K562 (cell line): ENCODE data around the gene CLIP1. TPM values are rescaled to one million over a fixed set of nuclear protein-coding genes. Genes with fewer than 3 reads are reported as not detected.

ENCODE experiments used
- ATF6 ChIP-seq: sonication (generic); formaldehyde crosslinking; IDR thresholded peaks from 2 replicates; pipeline ENCODE4 v1.4.0; 2020; ENCODE audit warnings: mild to moderate bottlenecking, missing genetic modification reagents
- CBFB ChIP-seq: sonication (generic); formaldehyde crosslinking; IDR thresholded peaks from 2 replicates; pipeline ENCODE4 v1.4.0; 2020; ENCODE audit warnings: mild to moderate bottlenecking, missing genetic modification reagents
- CLOCK ChIP-seq: fragments of 250-450 bp; sonication (Bioruptor Pico); IDR thresholded peaks from 2 replicates; pipeline ENCODE4 v1.4.0; 2020; ENCODE audit warnings: mild to moderate bottlenecking, moderate library complexity, borderline replicate concordance
- NR0B1 ChIP-seq: fragments of 450-650 bp; IDR thresholded peaks from one replicate; pipeline ENCODE4 v1.6.1; 2018; ENCODE audit warnings: mild to moderate bottlenecking, moderate library complexity; ENCODE audit not compliant: partially characterized antibody
- RBM15 ChIP-seq: fragments of 200-400 bp; formaldehyde crosslinking; IDR thresholded peaks from 2 replicates; pipeline ENCODE4 v1.6.1; 2018; ENCODE audit warnings: mild to moderate bottlenecking, low read length, moderate library complexity; ENCODE audit not compliant: insufficient read depth
- TAF7 ChIP-seq: fragments of 450-650 bp; IDR thresholded peaks from 2 replicates; pipeline ENCODE4 v1.6.1; 2016; ENCODE audit warnings: missing genetic modification characterization, missing compliant biosample characterization
- TRIM25 ChIP-seq: fragments of 450-650 bp; IDR thresholded peaks from 2 replicates; pipeline ENCODE4 v1.7.0; 2016; ENCODE audit warnings: borderline replicate concordance
- U2AF2 ChIP-seq: fragments of 200-400 bp; formaldehyde crosslinking; optimal IDR thresholded peaks from 2 replicates; pipeline ENCODE3; 2017; ENCODE audit warnings: low read depth, mild to moderate bottlenecking, low read length
- ZNF124 ChIP-seq: sonication (generic); formaldehyde crosslinking; IDR thresholded peaks from 2 replicates; pipeline ENCODE4 v1.8.1; 2022; ENCODE audit warnings: missing genetic modification reagents
- ZNF140 ChIP-seq: fragments of 250-450 bp; sonication (Bioruptor Pico); IDR thresholded peaks from 2 replicates; pipeline ENCODE4 v1.8.0; 2021; ENCODE audit warnings: moderate library complexity, mild to moderate bottlenecking, inconsistent platforms
- ZNF277 ChIP-seq: fragments of 250-450 bp; sonication (Bioruptor Pico); IDR thresholded peaks from 2 replicates; pipeline ENCODE4 v1.8.0; 2022; ENCODE audit warnings: inconsistent platforms, mild to moderate bottlenecking, moderate library complexity, borderline replicate concordance
- ZNF830 ChIP-seq: fragments of 250-450 bp; sonication (Bioruptor Pico); IDR thresholded peaks from 2 replicates; pipeline ENCODE4 v1.5.0; 2021; ENCODE audit warnings: mild to moderate bottlenecking
- polyA plus RNA-seq, 8 experiments: library from polyadenylated mRNA; depleted of rRNA in 4 of 8; stranded (reverse) in 5 of 8; unstranded in 3 of 8; fragments of >200 nt; fragmentation: Nextera tagmentation in 2 of 8; fragmentation: Illumina TruSeq in 1 of 8; extraction: Ambion mirVana in 2 of 8; extraction: Trizol in 1 of 8; gene quantifications; 2 replicates each; pipeline versions ENCODE4 v1.2.1 to v1.2.3, GENCODE V29; 2011 to 2014; ENCODE audit warnings: inconsistent platforms in 1 of 8, missing spikeins in 1 of 8
- total RNA-seq, 7 experiments: library from RNA; depleted of rRNA in 6 of 7; stranded (reverse); fragments of >200 nt in 6 of 7; fragmentation: Illumina TruSeq in 2 of 7; extraction: Trizol in 2 of 7; gene quantifications; 2 replicates each; pipeline versions ENCODE4 v1.2.1 to v1.2.3, GENCODE V29; 2011 to 2021; ENCODE audit warnings: low replicate concordance in 1 of 7
- TF ChIP-seq, protein P1 (sequence below): fragments of 250-450 bp; sonication (Bioruptor Pico); IDR thresholded peaks from 2 replicates; pipeline ENCODE4 v1.4.0; 2020; ENCODE audit warnings: mild to moderate bottlenecking

CLIP1 gene
- total and polyA plus RNA-seq, 9 of the 15 experiments (the other 6 are each of a cell fraction or from before 2014, with no cell fraction given): 5.8 to 33.9 (median 27.6) TPM

DNA sequence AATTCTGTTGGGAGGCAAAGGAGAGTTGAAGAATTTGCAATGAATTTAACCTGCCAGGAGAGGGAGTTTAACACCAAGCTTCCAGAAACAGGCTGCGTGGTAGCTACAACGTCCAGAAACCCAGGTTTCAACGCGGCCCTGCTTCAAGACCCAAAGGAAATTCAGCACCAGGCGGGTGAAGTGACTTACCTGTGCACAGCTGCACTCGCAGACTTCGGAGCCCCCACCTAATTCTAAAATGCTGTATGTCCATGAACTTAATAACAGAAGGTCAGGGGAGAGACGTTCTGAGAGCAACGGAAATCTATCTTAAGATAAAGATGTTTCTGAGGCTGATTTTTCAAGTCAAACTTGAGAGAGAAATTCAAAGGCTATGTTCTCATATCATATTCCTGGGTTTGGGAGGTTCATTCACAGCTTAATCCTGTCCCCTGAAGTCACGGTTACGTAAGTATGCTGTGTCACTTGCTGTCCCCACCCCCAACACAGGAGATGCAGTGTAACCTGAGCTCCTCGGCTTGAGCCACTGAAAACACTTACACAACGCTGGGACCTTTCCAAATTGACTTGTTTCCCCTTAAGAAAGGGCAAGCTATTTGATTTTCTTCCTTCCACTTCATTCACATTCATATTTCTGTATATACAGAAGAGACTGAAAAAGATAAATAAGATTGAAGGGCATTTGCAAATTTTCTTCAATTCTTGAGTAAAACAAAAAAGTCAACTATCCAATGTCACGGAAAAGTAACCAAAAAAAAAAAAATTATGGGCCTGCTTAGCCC is 22.7 kb downstream of the CLIP1 start (continued):
- no peak for TF ChIP-seq CLOCK
- TF ChIP-seq, protein P1, sequence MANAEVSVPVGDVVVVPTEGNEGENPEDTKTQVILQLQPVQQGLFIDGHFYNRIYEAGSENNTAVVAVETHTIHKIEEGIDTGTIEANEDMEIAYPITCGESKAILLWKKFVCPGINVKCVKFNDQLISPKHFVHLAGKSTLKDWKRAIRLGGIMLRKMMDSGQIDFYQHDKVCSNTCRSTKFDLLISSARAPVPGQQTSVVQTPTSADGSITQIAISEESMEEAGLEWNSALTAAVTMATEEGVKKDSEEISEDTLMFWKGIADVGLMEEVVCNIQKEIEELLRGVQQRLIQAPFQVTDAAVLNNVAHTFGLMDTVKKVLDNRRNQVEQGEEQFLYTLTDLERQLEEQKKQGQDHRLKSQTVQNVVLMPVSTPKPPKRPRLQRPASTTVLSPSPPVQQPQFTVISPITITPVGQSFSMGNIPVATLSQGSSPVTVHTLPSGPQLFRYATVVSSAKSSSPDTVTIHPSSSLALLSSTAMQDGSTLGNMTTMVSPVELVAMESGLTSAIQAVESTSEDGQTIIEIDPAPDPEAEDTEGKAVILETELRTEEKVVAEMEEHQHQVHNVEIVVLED (CRISPR knock-in tag): no peak
- no peak for TF ChIP-seq ZNF277 (CRISPR knock-in tag)
- TF ChIP-seq ZNF140 (CRISPR knock-in tag): no peak
- TF ChIP-seq ZNF830 (CRISPR knock-in tag): no peak
- no peak for TF ChIP-seq NR0B1
- TF ChIP-seq CBFB (CRISPR knock-in tag): no peak
- no peak for TF ChIP-seq ATF6 (CRISPR knock-in tag)
- TF ChIP-seq ZNF124 (CRISPR knock-in tag): no peak
- peak; percentile 93; the same call in 1 of the 2 replicates for TF ChIP-seq TRIM25
- TF ChIP-seq U2AF2: no peak
- TF ChIP-seq TAF7: no peak
- TF ChIP-seq RBM15: no peak
